Stimulated activated CD4-positive, alpha-beta T cell treated with anti-CD3 and anti-CD28 coated beads, Interleukin-4, amount 100 ng/mL, for 24 hours (primary cell): Measurements from ENCODE around the gene UGCG.
"Not testable (repeated sequence)": the region's sequence is repeated elsewhere in the genome, so short reads cannot be mapped to it uniquely, and the experiment has no call there.

ENCODE experiments used
- DNase-seq: peaks from one replicate; pipeline ENCODE4 v3.0.0-alpha.2; 2020

UGCG gene

GRCh38 chr9:111891910-111892499 lies 4.6 kb upstream of the UGCG start:
- DNase-seq: no peak

DNA sequence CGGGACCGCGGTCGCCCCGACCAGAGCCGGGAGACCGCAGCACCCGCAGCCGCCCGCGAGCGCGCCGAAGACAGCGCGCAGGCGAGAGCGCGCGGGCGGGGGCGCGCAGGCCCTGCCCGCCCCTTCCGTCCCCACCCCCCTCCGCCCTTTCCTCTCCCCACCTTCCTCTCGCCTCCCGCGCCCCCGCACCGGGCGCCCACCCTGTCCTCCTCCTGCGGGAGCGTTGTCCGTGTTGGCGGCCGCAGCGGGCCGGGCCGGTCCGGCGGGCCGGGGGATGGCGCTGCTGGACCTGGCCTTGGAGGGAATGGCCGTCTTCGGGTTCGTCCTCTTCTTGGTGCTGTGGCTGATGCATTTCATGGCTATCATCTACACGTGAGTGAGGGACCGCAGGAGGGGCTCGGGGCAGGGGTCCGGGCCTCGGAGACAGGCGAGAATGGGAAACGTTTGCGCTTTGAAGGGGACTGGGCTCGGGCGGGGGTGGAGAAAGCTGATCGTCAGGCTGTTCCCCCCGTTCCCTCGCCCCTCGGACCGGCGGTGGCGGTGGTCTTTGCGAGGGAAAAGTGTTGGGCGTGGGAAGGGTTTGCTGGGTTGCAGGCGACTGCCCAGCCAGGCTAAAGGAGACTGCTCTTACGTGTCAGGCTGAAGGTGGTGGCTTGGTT lies 457 bp downstream of the UGCG start:
- peak; percentile 50 for DNase-seq

DNA sequence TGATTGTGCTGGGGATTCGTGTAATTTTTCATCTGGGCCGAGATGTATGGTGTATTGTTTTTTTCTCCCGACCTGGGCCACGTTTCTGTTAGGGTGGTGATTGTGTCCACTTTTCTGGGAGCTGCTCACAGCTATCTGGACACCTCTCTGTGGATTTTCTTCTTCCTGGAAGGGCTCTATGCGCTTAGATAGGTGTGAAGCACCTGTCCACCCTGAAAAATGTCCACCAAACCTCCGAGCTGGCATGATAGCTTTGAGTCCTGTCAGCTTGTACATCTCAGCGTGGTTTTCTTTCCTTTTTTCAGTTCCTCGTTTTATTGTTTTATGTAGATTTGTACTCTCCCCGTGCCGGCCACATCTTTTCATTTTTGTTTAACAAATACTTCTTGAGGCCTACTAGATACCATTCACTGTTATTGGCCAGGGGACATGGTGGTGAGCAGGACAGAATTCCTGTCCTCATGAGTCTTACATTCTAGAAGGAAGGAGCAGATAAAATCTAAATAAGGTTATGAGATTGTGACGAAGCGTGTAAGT lies 1.1 kb downstream of the UGCG start:
- peak; percentile 11 for DNase-seq

- DNase-seq: no peak
These were observed 1.9 kb downstream of the UGCG start for GRCh38 chr9:111898331-111899096.

DNA sequence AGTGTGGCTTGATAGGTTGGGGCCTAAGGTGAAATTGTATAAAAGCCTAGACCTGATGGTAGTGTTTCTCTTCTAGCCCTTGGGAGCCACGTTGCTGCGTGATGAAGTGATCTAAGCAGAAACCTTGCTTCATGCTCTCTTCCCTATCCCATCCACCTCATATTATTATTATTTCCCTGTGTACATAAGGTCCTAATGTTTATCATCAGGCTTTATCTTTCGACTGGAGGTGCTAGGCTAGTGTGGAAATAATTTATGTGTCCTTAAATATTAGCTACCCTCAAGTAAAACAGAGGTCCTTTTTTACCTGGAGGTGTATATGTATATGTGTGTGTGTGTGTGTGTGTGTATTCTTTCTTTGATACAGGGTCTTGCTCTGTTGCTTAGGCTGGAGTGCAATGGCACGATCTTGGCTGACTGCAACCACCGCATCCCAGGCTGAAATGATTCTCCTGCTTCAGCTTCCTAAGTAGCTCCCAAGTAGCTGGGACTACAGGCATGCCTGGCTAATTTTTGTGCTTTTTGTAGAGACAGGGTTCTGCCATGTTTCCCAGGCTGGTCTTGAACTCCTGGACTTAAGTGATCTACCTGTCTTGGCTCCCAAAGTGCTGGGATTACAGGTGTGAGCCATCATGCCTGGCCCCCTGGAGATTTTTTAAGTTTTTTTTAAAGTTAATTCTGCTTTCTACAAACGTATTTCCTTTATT lies 3.7 kb downstream of the UGCG start:
- no peak for DNase-seq

DNA sequence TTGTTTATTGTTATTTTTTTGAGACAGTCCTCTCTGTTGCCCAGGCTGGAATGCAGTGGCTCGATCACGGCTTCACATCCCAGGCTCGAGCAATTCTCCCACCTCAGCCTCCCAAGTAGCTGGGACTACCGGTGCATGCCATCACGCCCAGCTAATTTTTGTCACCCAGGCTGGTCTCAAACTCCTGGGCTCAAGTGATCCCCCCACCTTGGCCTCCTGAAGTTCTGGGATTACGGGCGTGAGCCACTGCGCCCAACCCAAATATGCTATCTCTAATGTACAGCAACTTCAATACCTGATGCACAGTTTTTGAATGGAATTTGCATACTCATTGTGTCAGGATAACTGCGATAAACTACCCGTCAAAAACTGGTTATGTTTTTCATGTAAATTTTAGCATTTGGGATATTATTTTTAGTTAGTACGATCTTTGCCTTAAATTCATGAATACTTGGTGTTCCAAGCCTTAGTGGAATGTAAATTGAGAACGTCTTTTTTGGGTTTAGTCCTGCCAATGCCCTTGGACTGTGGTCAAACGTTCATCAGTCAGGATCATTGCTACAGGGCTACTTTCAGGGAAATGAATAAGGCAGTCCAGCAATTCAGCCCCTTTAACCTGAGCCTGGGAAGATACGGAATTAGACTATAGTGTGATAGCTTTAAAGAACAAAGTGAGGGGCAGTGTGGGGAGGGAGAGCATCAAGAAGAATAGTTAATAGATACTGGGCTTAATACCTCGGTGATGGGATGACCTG lies 4.4 kb downstream of the UGCG start:
- no peak for DNase-seq

- DNase-seq: no peak
These were observed 6.0 kb downstream of the UGCG start for GRCh38 chr9:111902391-111903139.

GRCh38 chr9:111903535-111903934 lies 6.9 kb downstream of the UGCG start:
- not testable (repeated sequence) for DNase-seq

GRCh38 chr9:111904026-111904425 lies 7.4 kb downstream of the UGCG start:
- DNase-seq: no peak

DNA sequence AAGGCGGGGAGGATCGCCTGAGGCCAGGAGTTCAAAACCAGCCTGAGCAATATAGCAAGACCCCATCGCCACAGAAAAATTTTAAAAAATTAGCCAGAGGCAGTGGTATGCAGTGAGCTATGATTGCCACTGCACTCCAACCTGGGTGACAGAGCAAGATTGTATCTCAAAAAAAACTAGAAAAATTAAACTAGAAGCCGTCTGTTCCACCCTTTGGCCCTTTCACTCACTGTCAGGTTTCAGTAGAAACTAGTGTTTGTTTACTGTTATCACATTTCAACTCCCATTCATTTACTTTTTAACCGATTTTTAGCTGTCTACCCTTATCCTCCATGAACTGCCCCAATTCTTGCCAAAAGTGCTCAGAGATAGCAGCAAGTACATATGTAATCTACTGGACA lies 8.3 kb downstream of the UGCG start:
- DNase-seq: no peak

- DNase-seq: no peak
These were observed 10.5 kb downstream of the UGCG start for GRCh38 chr9:111907147-111907546.

DNA sequence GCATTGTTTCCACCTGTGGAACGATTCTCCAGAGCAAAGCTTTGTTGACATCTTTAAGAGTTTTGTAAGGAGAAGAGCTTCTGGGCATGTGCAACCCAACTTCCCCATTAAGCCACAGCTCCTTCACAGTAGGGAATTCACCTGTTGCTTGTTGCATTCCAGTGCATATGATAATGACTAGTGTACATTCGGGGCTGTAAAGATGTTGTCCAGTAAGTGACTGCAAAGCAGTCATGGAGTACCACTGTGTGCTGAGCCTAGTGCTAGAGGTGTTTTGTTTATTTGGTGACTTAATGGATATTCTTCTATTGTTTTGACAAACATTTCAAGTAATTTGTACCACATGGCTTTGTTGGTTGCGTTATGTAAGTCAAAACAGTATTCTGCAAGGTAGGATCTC lies 12.8 kb downstream of the UGCG start:
- no peak for DNase-seq

GRCh38 chr9:111910428-111910827 lies 13.8 kb downstream of the UGCG start:
- no peak for DNase-seq

DNA sequence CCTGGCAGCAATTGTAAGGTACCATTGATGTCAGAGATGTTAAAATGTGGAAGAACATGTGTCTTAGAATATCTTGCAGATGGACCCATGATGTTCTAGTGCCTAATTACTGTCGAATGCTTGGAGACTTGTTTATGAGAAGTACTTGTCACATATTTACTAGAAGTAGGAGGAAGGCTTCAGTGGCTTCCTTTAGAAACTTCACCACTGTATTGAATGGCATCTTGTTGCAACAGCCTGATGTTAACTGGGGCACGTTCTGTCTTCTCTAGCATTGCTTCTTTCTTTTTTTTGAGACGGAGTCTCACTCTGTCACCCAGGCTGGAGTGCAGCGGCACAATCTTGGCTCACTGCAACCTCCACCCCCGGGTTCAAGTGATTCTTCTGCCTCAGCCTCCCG lies 16.5 kb downstream of the UGCG start:
- no peak for DNase-seq

DNA sequence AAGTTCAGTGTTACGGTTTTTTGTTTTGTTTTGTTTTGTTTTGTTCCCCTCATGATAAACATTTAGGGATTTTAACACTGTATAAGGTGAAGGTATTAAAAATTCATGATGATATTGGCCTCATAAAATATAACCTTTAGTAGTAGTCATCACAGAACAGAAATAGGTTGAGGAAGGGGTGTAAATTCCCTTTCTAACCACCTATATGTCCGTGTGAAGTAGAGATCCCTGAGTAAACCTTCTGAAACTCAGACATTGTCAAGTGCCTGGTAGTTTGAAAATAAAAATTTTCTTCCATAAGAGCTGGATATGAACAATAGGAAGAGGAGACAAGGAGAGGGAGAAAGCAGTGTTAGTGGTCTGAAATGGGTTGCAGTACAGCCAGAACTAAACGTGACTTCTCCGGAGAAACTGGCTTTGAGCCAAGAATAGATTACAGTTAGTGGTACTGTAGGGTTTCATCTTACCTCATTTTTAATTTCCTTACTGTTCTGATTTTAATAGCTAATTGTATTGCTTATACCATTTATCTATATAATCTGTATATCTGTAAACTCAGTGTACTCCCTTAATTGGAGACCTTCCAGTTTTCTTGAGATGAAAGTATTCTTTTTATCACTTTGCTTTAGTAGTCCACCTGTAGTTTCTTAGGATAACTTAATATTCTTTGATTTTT lies 18.3 kb downstream of the UGCG start:
- no peak for DNase-seq

DNA sequence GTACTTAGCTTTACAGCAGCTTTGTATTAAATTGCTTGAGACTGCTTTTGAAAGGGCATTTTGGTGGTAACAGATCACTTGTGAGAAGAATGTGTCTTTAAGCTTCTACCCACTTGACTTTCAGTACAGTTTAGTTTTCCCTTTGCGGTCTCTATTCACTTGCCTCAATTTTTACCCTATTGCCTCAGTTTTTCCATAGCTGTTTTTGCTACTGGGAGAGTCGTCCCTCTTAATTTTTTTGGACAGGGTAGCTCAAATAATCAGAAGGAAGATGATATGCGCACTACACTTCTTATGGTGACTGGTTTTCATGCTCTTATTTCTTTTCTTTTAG lies 18.8 kb downstream of the UGCG start:
- DNase-seq: no peak

DNA sequence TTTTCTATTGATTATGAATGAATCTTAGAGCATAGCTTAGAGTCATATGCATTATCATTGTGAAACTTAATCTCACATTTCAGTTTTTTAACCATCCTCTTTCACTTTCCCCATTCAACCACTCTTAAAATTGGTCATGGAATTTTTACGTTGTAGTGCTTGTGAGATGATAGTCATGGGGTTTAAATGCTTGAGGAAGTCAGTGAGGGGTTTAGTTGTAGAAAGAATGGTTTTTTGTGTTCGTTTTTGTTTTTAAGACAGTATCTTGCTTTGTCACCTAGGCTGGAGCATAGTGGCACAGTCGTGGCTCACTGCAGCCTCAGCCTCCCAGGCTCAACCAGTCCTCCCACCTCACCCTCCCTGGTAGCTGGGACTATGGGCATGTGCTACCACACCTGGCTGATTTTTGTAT lies 19.6 kb downstream of the UGCG start:
- peak; percentile 48 for DNase-seq

- DNase-seq: no peak
These were observed 20.6 kb downstream of the UGCG start for GRCh38 chr9:111917201-111917600.

DNA sequence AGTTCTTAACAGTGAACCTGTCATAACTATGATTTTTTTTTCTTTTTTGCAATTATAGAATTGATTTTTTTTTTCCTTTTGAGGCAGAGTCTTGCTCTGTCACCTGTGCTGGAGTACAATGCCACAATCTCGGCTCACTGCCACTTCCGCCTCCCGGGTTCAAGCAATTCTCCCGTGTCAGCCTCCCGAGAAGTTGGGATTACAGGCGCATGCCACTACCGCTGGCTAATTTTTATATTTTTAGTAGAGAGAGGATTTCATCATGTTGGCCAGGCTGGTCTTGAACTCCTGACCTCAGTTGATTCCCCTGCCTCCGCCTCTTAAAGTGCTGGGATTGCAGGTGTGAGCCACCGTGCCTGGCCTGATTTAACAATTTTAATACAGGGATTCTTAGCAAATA lies 21.4 kb downstream of the UGCG start:
- DNase-seq: no peak

DNA sequence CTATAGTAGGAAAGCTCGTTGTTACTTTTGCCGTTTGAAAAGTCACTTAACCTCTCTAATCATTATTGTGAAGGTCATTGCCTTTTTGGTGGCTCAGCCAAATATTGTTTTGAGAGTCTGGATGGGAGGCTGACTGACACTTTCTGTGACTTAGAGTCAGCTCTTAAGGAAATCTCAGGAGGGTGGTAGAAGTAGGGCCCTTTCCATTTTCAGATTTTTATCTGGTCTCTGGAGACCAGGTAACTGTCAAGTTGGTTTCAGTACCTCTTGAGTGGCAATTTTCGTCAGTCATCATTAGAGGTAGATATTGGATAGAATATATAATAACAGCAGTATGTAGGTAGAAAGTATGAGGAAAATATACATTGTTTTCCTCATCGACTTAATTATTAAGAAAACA lies 23.3 kb downstream of the UGCG start:
- no peak for DNase-seq

DNA sequence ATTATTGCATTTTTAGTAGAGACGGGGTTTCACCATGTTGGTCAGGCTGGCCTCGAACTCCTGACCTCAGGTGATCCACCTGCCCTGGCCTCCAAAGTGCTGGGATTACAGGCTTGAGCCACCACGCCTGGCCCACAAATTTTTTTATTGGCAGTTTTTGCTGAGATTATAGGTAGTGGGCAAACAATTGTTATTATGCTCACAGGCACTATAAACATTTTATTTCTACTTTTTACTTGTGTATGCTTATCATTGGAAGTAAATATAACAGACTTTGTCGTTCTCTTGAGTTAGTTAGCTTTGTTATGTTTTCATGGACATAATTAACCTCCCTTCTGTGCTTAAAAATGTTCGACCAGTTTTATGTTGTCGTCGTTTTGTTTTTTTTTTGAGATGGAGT lies 23.9 kb downstream of the UGCG start:
- no peak for DNase-seq
